Esophagus squamous epithelium (tissue), 5 donors: ENCODE data around the gene WNK2. TPM values are rescaled to one million over a fixed set of nuclear protein-coding genes. Genes with fewer than 3 reads are reported as not detected.

Source experiments
- DNase-seq: peaks from one replicate; lab custom pipeline; 2025; lab: John Stamatoyannopoulos, UW
- H3K27ac ChIP-seq, 4 donors: fragments of 200-600 bp; sonication (generic); one replicate each; pipeline ENCODE4 v1.5.1; 2016 to 2019; ENCODE audit warnings: mild to moderate bottlenecking in 1 of 4
- H3K27me3 ChIP-seq, 4 donors: fragments of 200-600 bp; sonication (generic); 1 replicate in 3 of 4; 2 replicates in 1 of 4; pipeline versions ENCODE4 v1.5.1 to v1.6.0; 2017 to 2021; ENCODE audit warnings: antibody characterized with exemption in 1 of 4
- H3K36me3 ChIP-seq, 3 donors: fragments of 200-600 bp; sonication (generic); one replicate each; pipeline ENCODE4 v1.5.1; 2016 to 2019
- H3K4me1 ChIP-seq, 3 donors: fragments of 200-600 bp; sonication (generic); one replicate each; pipeline ENCODE4 v1.5.1; 2017 to 2019
- H3K4me3 ChIP-seq, 4 donors: fragments of 200-600 bp; sonication (generic); 1 replicate in 3 of 4; 2 replicates in 1 of 4; pipeline ENCODE4 v1.5.1; 2016 to 2019; ENCODE audit warnings: mild to moderate bottlenecking in 2 of 4, moderate library complexity in 1 of 4
- H3K9me3 ChIP-seq, 3 donors: fragments of 200-600 bp; sonication (generic); one replicate each; pipeline ENCODE4 v1.5.1; 2016 to 2019
- CTCF ChIP-seq, 6 experiments: fragments of 450-650 bp in 4 of 6; fragments of 200-600 bp in 2 of 6; sonication (generic) in 2 of 6; IDR thresholded peaks; one replicate each; pipeline ENCODE4 v1.5.1; 2016 to 2019; ENCODE audit warnings: antibody characterized with exemption in 6 of 6, mild to moderate bottlenecking in 4 of 6, moderate library complexity in 4 of 6
- POLR2A ChIP-seq, 4 donors: fragments of 450-650 bp; IDR thresholded peaks; one replicate each; pipeline ENCODE4 v1.6.1; 2017; ENCODE audit warnings: antibody characterized with exemption in 4 of 4, mild to moderate bottlenecking in 4 of 4, moderate library complexity in 3 of 4
- WGBS, 2 donors: methylation state at CpG; one replicate each; pipeline ENCODE4 v1.1.5; 2018; 5-methylcytosine and 5-hydroxymethylcytosine counted together
- intact Hi-C: fragments of 100-400 bp; cut with DNase I; formaldehyde crosslinking; loops from one replicate; pipeline ENCODE4 v1.15.0; 2022
- total RNA-seq, 4 donors: library from RNA; depleted of rRNA; stranded (reverse); fragments of >200 nt; gene quantifications; one replicate each; pipeline ENCODE4 v1.1.0, GENCODE V29; 2016
- donor health status: DM: yes; HTN: yes; CAD: no.

The WNK2 gene
- total RNA-seq, 4 donors from 2014 or later = 0.40 to 8.8 (median 5.2) TPM

GRCh38 chr9:93303258-93303771 lies 119.4 kb downstream of the WNK2 start:
- WGBS, 2 donors = 78 to 94% methylated on average over 6 to 8 of the region's 11 CpGs
- intact Hi-C loops = loop anchor here (5.0 kb wide), 1 partner anchor 141 kb away; no protein-coding TSS in a partner anchor
- Histone ChIP-seq H3K27ac (no peak overlapping the region), H3K36me3 (no peaks in the 10 kb centered on the region), H3K4me1 (no peaks in the 10 kb centered on the region), H3K27me3 (no peaks in the 10 kb centered on the region), H3K9me3 (no peaks in the 10 kb centered on the region), H3K4me3 (no peak overlapping the region)
- TF ChIP-seq POLR2A (IDR thresholded peaks at IDR 0.05) (no peak), CTCF (IDR thresholded peaks at IDR 0.05) (no peak)
- DNase-seq = no peak

GRCh38 chr9:93303806-93304573 lies 120.1 kb downstream of the WNK2 start:
- no peaks in the 10 kb centered on the region for H3K36me3 ChIP-seq
- H3K4me3 ChIP-seq = no peak overlapping the region
- intact Hi-C loops = loop anchor here (5.0 kb wide), 1 partner anchor 142 kb away; no protein-coding TSS in a partner anchor
- no peaks in the 10 kb centered on the region for H3K4me1 ChIP-seq
- no peaks in the 10 kb centered on the region for H3K9me3 ChIP-seq
- no peak for DNase-seq
- TF ChIP-seq POLR2A (IDR thresholded peaks at IDR 0.05) (no peak), CTCF (IDR thresholded peaks at IDR 0.05) (no peak)
- H3K27me3 ChIP-seq = no peaks in the 10 kb centered on the region
- no peak overlapping the region for H3K27ac ChIP-seq
- 80 to 89% methylated on average over 1 to 7 of the region's 19 CpGs for WGBS, 2 donors

- no peaks in the 10 kb centered on the region for H3K27me3 ChIP-seq
- TF ChIP-seq POLR2A (IDR thresholded peaks at IDR 0.05) (no peak), CTCF (IDR thresholded peaks at IDR 0.05) (peak in 5 of 6 experiments; percentile 47 to 69 (median 55))
- WGBS, 2 donors = 54% methylated on average over 13 of the region's 17 CpGs; no CpG with 5 or more reads in 1 of the 2 donors
- intact Hi-C loops = loop anchor here (5.0 kb wide), 1 partner anchor 143 kb away; no protein-coding TSS in a partner anchor
- H3K36me3 ChIP-seq = no peaks in the 10 kb centered on the region
- H3K4me3 ChIP-seq = no peak overlapping the region
- no peaks in the 10 kb centered on the region for H3K4me1 ChIP-seq
- no peak for DNase-seq
- no peak overlapping the region for H3K27ac ChIP-seq
- no peaks in the 10 kb centered on the region for H3K9me3 ChIP-seq
Observed at GRCh38 chr9:93304574-93305496, 120.9 kb downstream of the WNK2 start.

GRCh38 chr9:93305497-93306020 lies 121.6 kb downstream of the WNK2 start:
- H3K9me3 ChIP-seq = no peaks in the 10 kb centered on the region
- WGBS, 2 donors = 80% methylated on average over 8 of the region's 15 CpGs; no CpG with 5 or more reads in 1 of the 2 donors
- no peaks in the 10 kb centered on the region for H3K4me1 ChIP-seq
- H3K27me3 ChIP-seq = no peaks in the 10 kb centered on the region
- no peak for DNase-seq
- no peak overlapping the region for H3K27ac ChIP-seq
- no peaks in the 10 kb centered on the region for H3K36me3 ChIP-seq
- H3K4me3 ChIP-seq = no peak overlapping the region
- TF ChIP-seq POLR2A (IDR thresholded peaks at IDR 0.05) (no peak), CTCF (IDR thresholded peaks at IDR 0.05) (no peak)
- intact Hi-C loops = no loop called here
